ENCODE measurements around the gene UBASH3B.

- TF ChIP-seq POLR2A (IDR thresholded peaks at IDR 0.05): no peak
- no peak for TF ChIP-seq CTCF (IDR thresholded peaks at IDR 0.05)
These were observed 17.4 kb downstream of the UBASH3B start for GRCh38 chr11:122672892-122673291.
